HL-60/S4 treated with phorbol 12-myristate 13-acetate at 8.2 ng/mL for 4 days and 3 days (cell line): ENCODE measurements around the gene STAT4.

Source experiments
- in situ Hi-C: fragments of 300-500 bp; cut with MboI; formaldehyde crosslinking; loops from 2 replicates; pipeline ENCODE4 v1.15.0; 2022; ENCODE audit warnings: low sequenced_read_pairs

STAT4 gene

DNA sequence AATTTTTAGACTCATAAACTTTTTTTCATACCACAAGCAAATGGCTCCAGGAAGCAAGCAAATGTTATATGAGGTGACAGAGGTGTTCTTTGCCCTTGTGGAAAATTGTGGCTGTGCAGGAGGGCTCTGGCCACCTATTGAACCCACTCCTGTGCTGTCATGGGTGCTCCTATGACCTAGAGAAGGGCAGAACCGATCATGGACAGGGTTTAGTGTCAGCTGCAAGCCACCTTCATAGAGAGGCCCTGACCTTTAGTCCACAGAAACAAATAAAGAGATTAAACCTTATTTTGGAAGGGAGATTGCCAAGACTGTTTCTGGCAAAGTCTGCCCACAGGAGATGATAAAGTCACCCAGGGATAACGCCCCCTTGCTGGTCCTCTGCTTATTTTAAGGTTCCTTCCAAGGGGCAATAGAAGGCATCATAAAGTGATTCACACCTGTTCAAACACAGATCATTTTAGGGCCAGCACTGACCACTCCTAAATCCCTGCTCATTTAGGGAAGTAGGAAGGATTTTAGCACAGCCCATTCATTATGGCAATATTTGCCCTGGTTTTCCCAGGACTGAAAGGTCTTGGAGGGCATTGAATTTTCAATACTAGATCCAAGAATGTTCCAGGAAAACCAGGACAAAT lies 26.1 kb upstream of the STAT4 start:
- in situ Hi-C loops, result no loop called here

GRCh38 chr2:191176305-191176704 lies 25.5 kb upstream of the STAT4 start:
- in situ Hi-C loops, result no loop called here

- in situ Hi-C loops, result no loop called here
Measured at GRCh38 chr2:191174442-191174841, 23.6 kb upstream of the STAT4 start.

DNA sequence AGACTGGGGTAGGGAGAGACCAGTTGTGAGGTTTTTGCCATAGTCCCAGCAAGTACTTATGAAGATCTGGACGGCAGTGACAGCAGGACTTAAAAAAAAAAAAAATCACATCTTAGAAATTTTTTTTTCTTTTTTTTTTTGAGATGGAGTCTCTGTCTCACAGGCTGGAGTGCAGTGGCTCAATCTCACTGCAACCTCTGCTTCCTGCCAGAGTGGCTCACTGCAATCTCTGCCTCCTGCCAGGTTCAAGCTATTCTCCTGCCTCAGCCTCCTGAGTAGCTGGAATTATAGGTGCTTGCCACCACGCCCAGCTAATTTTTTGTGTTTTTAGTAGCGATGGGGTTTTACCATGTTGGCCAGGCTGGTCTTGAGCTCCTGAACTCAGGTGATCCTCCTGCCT lies 22.4 kb upstream of the STAT4 start:
- in situ Hi-C loops, result no loop called here

DNA sequence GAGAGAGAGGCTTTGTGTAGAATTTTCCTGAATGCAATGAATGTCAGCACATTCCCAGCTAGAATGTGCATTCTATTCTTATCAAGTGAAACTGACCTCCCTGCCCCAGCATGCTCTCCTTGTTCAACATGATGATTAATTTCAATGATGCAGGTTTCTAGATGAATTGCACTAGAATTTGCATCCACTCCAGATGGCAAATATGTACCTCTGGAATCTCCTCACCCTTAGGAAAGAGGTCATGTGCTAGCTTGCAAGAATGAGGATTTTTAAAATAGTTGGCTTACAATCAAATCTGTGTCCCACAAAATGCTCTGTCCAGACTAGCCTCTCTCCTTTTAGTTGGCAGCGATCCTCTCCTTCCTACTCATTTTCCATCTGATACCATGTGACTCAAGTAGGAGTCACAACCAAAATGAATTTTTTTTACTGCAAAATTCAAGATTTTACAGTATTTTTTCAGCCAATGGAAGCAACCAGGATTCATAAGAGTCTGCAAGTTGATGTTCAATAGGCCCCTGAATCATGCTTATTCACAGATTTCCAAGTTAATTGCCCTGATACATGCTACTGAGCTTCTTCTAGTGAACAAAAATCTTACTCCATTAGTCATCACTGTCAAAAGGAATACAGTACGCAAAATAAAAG lies 21.0 kb upstream of the STAT4 start:
- in situ Hi-C loops, result no loop called here

- in situ Hi-C loops, result no loop called here
Measured at GRCh38 chr2:191171286-191171685, 20.5 kb upstream of the STAT4 start.

DNA sequence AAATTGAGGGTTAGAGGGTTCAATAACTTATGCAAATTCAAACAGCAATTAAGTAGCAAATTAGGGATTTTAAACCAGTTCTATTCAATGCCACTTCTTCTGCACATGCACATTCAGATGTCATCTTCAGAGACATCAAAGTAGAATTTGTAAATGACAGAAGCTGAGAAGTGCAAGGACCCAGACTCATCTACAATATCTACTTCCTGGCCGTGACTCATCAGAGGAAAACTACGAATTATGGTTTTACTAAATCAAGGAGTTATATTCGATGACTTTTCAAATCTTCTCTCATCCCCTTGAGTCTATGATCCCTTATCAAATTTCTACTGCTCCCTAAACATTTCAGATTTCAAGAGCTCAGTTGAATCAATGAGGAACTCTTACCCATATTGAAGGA lies 20.0 kb upstream of the STAT4 start:
- in situ Hi-C loops, result no loop called here

- in situ Hi-C loops, result no loop called here
Measured at GRCh38 chr2:191170301-191170636, 19.5 kb upstream of the STAT4 start.

GRCh38 chr2:191169456-191170300 lies 18.9 kb upstream of the STAT4 start:
- in situ Hi-C loops, result loop anchor here (10.0 kb wide), 1 partner anchor 355 kb away; no protein-coding TSS in a partner anchor

DNA sequence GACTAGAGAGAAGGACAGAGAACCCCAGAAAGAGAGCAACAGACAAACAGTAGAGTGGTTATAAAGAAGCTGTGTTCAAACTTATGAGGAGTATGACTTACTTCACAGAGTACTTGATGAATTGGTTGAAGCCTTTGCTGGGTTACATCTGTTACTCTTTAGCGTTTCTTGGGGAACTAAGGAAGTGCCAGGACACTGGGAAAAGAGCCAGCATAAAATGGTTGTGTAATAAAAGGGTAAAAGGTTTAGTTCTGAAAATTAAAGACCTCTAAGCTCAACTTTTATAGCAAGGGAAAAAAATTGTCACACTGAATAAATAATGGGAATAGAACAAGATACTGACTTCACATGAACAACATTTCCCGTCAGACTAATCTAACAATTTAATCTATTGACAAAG lies 17.0 kb upstream of the STAT4 start:
- in situ Hi-C loops, result loop anchor here (10.0 kb wide), 1 partner anchor 357 kb away; no protein-coding TSS in a partner anchor

- in situ Hi-C loops, result loop anchor here (10.0 kb wide), 1 partner anchor 358 kb away; no protein-coding TSS in a partner anchor
Measured at GRCh38 chr2:191166756-191167445, 16.1 kb upstream of the STAT4 start.

DNA sequence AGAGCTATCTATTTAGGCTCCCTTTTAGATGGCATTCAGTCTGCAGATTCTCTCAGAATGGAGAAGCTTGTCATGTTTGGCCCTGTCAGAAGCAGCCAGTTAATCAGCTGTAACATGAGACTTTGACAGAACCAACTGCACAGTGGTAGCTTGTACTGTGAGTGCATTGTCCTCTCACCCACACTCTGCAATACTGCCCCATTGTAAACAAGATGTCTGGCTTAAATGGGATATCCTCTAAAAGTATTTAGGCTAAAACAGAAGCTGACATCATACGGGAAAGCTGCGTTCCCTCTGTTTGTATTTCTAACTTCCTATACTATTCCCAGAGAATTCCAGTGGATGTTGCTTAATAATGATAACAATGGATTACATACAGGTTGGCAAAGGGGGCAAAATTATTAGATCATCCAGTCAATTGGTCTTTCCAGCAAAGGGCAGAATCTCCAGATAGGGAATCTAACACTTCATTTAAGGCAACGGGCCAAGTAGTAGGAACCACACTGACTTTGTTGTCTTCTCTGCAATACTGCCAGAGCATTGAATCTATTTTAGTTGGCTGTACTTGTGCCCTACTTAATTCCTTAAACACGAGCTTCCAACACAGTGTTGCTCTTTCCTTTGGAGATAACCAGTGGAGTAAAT lies 15.4 kb upstream of the STAT4 start:
- in situ Hi-C loops, result loop anchor here (10.0 kb wide), 1 partner anchor 359 kb away; no protein-coding TSS in a partner anchor

GRCh38 chr2:191165176-191165643 lies 14.4 kb upstream of the STAT4 start:
- in situ Hi-C loops, result loop anchor here (10.0 kb wide), 1 partner anchor 360 kb away; no protein-coding TSS in a partner anchor

DNA sequence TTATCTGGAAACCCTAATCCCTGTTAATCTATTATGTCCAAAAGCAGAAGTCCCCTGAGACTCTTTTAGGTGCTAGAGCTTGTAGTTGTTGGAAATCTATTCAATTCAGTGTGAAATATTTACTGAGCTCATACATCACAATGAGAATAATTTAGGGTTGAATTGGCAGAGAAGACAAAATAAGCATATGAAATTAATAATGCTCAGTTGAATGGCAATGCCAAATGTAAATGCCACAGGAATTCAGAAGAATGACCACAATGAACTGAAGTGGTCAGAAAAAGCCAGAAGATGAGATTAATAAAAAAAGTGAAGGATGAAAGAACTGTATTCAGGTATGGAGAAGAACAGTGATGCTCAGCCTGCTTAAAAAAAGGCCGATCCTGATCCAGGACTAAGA lies 8.0 kb upstream of the STAT4 start:
- in situ Hi-C loops, result no loop called here

DNA sequence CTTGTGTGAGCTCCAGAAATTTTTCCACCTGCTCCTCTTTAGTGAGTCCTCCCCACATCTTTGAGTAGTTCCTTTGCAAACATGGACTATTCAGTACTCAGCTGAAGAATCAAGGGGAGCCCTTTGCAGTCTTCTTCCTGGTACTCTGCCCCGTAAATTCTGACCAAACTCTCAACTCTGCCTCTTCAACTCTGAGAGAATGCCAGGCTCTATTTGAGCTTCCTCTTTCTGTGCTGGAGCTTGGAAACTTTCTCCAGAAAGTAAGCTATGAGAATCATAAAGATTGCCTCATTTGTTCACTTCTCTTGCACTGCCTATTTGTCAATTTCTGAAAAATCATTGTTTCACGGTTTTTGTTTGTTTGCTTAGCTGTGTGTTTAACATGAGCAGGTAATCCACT lies 7.4 kb upstream of the STAT4 start:
- in situ Hi-C loops, result no loop called here

- in situ Hi-C loops, result no loop called here
Measured at GRCh38 chr2:191155608-191156071, 4.8 kb upstream of the STAT4 start.

DNA sequence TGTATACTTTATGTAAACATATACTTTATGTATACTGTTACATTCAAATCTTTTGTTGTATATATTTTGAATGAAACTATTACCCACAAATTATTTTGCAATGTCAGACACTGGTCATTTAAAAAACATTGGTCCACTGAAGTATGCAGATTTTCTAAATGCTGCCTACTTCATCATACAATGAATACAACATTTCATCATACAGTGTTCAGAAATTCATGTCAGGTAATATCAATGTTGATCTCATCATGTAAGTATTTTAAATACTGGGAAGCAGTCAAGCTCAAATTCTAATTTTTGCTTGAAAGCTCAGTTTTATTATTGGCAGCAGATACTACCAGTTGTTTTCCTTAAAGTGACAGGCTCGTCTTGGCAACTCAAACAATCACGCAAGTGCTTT lies 2.9 kb upstream of the STAT4 start:
- in situ Hi-C loops, result no loop called here

- in situ Hi-C loops, result no loop called here
Measured at GRCh38 chr2:191152482-191153240, 1.9 kb upstream of the STAT4 start.

DNA sequence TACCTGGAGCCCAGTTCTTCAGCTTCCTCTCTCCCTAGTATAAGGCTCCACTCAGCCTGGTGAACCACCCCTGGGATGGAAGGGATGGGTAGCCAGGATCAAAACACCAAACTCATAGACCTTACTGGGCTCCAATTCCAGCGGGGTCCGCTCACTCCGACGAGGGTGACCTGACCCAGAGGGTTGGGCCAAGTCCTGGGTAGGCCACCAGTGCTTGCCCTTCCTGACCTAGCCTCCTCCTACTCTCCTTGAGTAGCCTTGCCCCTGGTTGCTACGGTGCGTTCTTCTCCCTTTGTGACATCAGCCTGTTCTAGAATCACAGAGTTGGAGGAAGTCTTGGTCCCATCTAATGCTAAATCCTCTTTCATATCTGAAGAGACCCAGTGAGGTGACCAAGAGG lies 537 bp upstream of the STAT4 start:
- in situ Hi-C loops, result no loop called here

- in situ Hi-C loops, result no loop called here
Measured at GRCh38 chr2:191150230-191150599, 579 bp downstream of the STAT4 start.
